22Rv1 (cell line): Measurements from ENCODE around the gene CCDC187.
"Not testable (repeated sequence)": the region's sequence is repeated elsewhere in the genome, so short reads cannot be mapped to it uniquely, and the experiment has no call there.

Experiments used
- H3K27ac ChIP-seq: fragments of 450-650 bp; 2 replicates; pipeline ENCODE4 v1.5.1; 2017
- CTCF ChIP-seq: fragments of 450-650 bp; IDR thresholded peaks from 2 replicates; pipeline ENCODE4 v1.5.1; 2017; ENCODE audit warnings: mild to moderate bottlenecking
- ZFX ChIP-seq: fragments of 450-650 bp; IDR thresholded peaks from 2 replicates; pipeline ENCODE4 v1.6.1; 2017; ENCODE audit warnings: antibody characterized with exemption, borderline replicate concordance

Gene CCDC187

GRCh38 chr9:136303825-136304416, at the start of gene CCDC187:
TSS of gene CCDC187 (minus strand) at chr9:136304094. CDS start at chr9:136303830, 264 bp downstream.
- H3K27ac ChIP-seq: no peak within 1 kb of the TSS
- TF ChIP-seq ZFX (no peak), CTCF (no peak)

- H3K27ac ChIP-seq: no peak overlapping the region
- TF ChIP-seq CTCF (no peak), ZFX (no peak)
These were observed 49.2 kb upstream of the CCDC187 start for GRCh38 chr9:136353088-136353487.

- no peak overlapping the region for H3K27ac ChIP-seq
- TF ChIP-seq ZFX (no peak), CTCF (no peak)
These were observed 48.8 kb upstream of the CCDC187 start for GRCh38 chr9:136352682-136353081.

GRCh38 chr9:136351868-136352267, 48.0 kb upstream of the CCDC187 start:
- not testable (repeated sequence) for H3K27ac ChIP-seq

- TF ChIP-seq ZFX (no peak), CTCF (no peak)
- no peak overlapping the region for H3K27ac ChIP-seq
These were observed 47.4 kb upstream of the CCDC187 start for GRCh38 chr9:136351252-136351800.

GRCh38 chr9:136349546-136349945, 45.7 kb upstream of the CCDC187 start:
- TF ChIP-seq ZFX (no peak), CTCF (no peak)
- no peak overlapping the region for H3K27ac ChIP-seq

GRCh38 chr9:136348691-136349090, 44.8 kb upstream of the CCDC187 start:
- H3K27ac ChIP-seq: no peak overlapping the region
- no peak for TF ChIP-seq ZFX
- TF ChIP-seq CTCF: no peak

- H3K27ac ChIP-seq: no peak overlapping the region
These were observed 43.8 kb upstream of the CCDC187 start for GRCh38 chr9:136347472-136348256.

More at GRCh38 chr9:136347472-136348256, 43.8 kb upstream of the CCDC187 start:
- no peak for TF ChIP-seq ZFX
